Ishikawa (cell line): Measurements from ENCODE around the gene H2AZ2.

Experiments used
- CEBPB ChIP-seq: IDR thresholded peaks from 2 replicates; pipeline ENCODE4 v1.6.1; 2012
- CREB1 ChIP-seq: IDR thresholded peaks from 2 replicates; pipeline ENCODE4 v1.6.1; 2012; ENCODE audit warnings: low read depth
- EGR1 ChIP-seq: IDR thresholded peaks from 2 replicates; pipeline ENCODE4 v1.6.1; 2012
- EP300 ChIP-seq: IDR thresholded peaks from 2 replicates; pipeline ENCODE4 v1.6.1; 2012; ENCODE audit warnings: borderline replicate concordance
- FOXM1 ChIP-seq: IDR thresholded peaks from 2 replicates; pipeline ENCODE4 v1.6.1; 2012; ENCODE audit warnings: low read depth, borderline replicate concordance
- MAX ChIP-seq: IDR thresholded peaks from 2 replicates; pipeline ENCODE4 v1.6.1; 2012
- NFIC ChIP-seq: IDR thresholded peaks from 2 replicates; pipeline ENCODE4 v1.6.1; 2012
- RAD21 ChIP-seq: IDR thresholded peaks from 2 replicates; pipeline ENCODE4 v1.6.1; 2012; ENCODE audit warnings: low read depth
- REST ChIP-seq: IDR thresholded peaks from 2 replicates; pipeline ENCODE4 v1.6.1; 2012; ENCODE audit warnings: low read depth, mild to moderate bottlenecking
- TAF1 ChIP-seq: IDR thresholded peaks from 2 replicates; pipeline ENCODE4 v1.6.1; 2012; ENCODE audit warnings: low read depth, mild to moderate bottlenecking
- TCF12 ChIP-seq: IDR thresholded peaks from 2 replicates; pipeline ENCODE4 v1.6.1; 2012; ENCODE audit warnings: low read depth
- TEAD4 ChIP-seq: IDR thresholded peaks from 2 replicates; pipeline ENCODE4 v1.6.1; 2012
- USF1 ChIP-seq: IDR thresholded peaks from 2 replicates; pipeline ENCODE4 v1.6.1; 2012
- YY1 ChIP-seq: IDR thresholded peaks from 2 replicates; pipeline ENCODE4 v1.6.1; 2012; ENCODE audit warnings: low read depth
- ZBTB7A ChIP-seq: IDR thresholded peaks from 2 replicates; pipeline ENCODE4 v1.6.1; 2012; ENCODE audit warnings: low read depth

The H2AZ2 gene

GRCh38 chr7:44791278-44792219, 56.3 kb downstream of the H2AZ2 start:
- TF ChIP-seq REST (peak; percentile 51; the same call in 1 of the 2 replicates), CEBPB (no peak), TAF1 (no peak), YY1 (no peak)

DNA sequence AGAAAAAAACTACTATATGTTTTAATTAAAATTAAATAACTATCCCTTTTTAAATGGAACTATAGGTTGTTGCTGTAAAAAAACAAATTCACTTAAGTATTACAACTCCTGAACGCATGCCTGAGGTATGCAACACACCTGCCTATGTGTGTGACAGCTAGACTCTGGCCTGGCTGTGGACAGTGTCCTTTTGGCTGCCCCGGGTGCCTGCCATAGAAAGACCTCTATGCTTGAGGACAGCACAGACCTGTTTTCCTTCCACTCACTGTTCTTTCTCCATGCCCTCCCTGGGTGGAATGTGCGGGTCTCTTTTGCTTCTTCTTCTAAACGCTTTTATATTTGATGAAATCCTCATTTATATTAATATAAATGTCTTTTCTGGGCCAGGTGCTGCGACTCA, 57.9 kb downstream of the H2AZ2 start:
- TF ChIP-seq REST (no peak), ZBTB7A (no peak), EGR1 (no peak), TAF1 (no peak), FOXM1 (no peak), CREB1 (no peak)

DNA sequence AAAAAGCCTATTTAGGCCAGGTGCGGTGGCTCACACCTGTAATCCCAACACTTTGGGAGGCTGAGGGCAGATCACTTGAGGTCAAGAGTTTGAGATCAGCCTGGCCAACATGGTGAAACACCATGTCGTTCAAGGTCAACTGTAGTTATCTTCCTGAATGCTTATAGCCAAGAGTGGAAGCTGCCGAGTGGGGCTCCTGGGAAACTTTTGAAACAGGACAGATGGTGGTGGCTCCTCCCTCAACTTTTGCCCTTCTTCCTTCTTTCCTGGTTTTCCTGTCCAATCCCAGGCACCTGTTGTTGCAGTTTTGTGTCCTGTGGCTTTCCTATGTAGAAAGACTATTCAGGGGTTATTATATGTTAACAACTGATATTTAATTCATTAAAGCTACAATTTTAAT, 60.1 kb downstream of the H2AZ2 start:
- no peak for TF ChIP-seq REST
- no peak for TF ChIP-seq TAF1
- TF ChIP-seq EP300 = no peak
- TF ChIP-seq TEAD4 = no peak
- TF ChIP-seq YY1 = no peak
- no peak for TF ChIP-seq TCF12
- TF ChIP-seq FOXM1 = no peak
- no peak for TF ChIP-seq ZBTB7A
- TF ChIP-seq NFIC = no peak
- TF ChIP-seq MAX = no peak
- no peak for TF ChIP-seq CREB1

DNA sequence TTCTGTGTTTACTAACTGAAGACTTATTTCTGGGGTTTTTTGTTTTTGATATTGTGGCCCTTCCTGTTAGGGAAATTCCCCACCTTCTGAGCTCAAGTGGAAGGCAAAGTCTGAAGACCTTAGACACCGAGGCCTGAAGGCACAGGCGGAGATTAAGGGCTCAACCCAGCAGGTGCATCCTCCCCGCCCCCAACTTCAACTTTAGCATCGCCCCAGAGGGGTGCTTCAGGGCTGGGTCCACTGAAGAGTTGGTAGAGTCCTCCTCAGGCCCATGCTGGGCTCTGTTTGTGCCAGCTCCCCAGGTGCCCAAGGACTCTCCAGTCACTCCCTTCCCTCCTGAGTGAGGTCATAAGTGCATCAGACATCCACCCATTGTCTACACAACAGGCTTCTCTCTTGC, 60.8 kb downstream of the H2AZ2 start:
- TF ChIP-seq EGR1 (no peak), YY1 (no peak), EP300 (no peak), REST (no peak), CEBPB (no peak), TEAD4 (no peak), FOXM1 (no peak), TCF12 (no peak), TAF1 (no peak), CREB1 (no peak), USF1 (no peak), ZBTB7A (no peak), RAD21 (no peak), NFIC (no peak), MAX (no peak)
